Brain pericyte (primary cell): ENCODE data around the gene GPRC5A.
A peak's percentile ranks its signal among the peaks of the same experiment; 100 is the strongest.
"Not testable (repeated sequence)": the region's sequence is repeated elsewhere in the genome, so short reads cannot be mapped to it uniquely, and the experiment has no call there.

Experiments
- DNase-seq: peaks from one replicate; pipeline ENCODE4 v3.0.0-alpha.2; 2012; ENCODE audit warnings: low read depth, low spot score

Gene GPRC5A, protein sequence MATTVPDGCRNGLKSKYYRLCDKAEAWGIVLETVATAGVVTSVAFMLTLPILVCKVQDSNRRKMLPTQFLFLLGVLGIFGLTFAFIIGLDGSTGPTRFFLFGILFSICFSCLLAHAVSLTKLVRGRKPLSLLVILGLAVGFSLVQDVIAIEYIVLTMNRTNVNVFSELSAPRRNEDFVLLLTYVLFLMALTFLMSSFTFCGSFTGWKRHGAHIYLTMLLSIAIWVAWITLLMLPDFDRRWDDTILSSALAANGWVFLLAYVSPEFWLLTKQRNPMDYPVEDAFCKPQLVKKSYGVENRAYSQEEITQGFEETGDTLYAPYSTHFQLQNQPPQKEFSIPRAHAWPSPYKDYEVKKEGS

DNA sequence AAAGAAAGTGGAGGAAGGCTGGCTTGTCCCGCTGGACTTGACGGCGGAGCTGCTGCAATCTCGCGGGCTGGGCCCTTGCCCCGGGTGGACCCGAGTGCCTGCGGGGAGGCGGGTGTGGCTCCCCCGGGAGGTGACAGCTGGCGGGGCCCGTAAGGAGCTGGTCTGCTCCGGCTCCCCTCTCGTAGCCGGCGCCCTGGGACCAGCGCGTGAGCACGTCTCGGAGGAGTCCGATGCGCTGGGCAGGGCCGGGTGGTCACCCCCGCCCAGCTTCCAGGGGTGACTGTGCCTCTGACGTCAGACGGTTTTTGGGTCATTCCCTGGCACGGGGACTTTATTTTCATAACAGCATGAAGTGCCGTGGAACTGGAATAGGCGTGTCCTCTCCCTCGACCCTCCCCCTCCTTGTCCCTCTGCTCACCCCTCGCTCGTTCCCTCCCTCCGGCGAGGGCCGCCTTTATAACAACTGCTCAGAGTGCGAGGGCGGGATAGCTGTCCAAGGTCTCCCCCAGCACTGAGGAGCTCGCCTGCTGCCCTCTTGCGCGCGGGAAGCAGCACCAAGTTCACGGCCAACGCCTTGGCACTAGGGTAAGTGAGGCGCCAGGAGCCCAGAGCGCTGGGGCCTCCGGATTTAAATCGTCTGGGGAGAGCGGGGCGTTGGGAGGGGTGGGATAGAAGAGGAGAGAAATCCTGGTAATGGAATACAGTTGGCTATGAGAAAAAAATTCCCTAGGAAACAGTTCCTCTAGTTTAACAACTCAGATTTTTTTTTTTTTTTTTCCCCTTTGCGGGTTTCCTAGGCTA is at the start of gene GPRC5A:
Gene GPRC5A, plus strand, starts transcription at position 483 of the 801 bp plus-strand sequence. CDS start 16,688 bp downstream, outside the sequence.
- peak; percentile 93 for DNase-seq

DNA sequence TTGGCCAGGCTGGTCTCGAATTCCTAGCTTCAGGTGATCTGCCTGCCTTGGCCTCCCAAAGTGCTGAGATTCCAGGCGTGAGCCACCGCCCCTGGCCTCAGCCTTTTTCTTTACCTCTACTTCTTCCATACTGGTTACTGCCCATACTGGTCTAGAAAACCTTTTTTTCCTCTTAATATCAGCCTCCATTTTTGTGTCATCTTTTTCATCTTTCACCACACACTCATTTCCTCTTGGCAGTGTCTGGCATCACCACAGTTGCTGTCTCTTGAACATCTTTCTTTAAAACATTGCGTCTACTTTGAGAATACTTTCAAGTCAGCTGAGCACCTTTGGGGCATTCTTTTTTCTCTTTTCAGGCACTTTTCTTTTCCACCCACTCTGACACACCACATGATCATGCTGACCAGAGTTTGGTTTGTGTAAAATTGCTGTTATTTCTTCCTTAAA is 45.5 kb upstream of the GPRC5A start:
- no peak for DNase-seq

DNA sequence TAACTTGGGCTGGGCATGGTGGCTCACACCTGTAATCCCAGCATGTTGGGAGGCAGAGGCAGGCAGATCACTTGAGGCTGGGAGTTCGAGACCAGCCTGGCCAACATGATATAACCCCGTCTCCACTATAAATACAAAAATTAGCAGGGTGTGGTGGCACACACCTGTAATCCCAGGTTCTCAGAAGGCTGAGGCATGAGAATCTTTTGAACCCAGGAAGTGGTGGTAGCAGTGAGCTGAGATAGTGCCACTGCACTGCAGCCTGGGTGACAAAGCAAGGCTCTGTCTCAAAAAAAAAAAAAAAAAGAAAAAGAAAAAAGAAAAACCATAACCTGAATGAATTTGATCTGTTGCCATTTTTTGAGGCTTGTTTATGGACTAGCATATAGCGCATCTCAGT is 44.6 kb upstream of the GPRC5A start:
- not testable (repeated sequence) for DNase-seq

DNA sequence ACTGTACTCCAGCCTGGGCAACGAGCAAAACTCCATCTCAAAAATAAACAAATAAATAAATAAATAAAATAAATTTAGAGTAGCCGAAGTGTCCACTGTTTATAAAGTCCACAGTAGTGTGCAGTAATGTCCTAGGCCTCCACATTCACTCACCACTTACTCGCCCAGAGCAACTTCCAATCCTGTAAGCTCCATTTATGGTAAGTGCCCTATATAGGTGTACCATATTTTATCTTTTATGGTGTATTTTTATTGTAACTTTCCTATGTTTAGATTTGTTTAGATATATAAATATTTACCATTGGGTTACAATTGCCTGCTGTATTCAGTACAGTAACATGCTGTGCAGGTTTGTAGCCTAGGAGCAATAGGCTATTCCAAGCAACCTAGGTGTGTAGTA is 37.9 kb upstream of the GPRC5A start:
- no peak for DNase-seq

DNA sequence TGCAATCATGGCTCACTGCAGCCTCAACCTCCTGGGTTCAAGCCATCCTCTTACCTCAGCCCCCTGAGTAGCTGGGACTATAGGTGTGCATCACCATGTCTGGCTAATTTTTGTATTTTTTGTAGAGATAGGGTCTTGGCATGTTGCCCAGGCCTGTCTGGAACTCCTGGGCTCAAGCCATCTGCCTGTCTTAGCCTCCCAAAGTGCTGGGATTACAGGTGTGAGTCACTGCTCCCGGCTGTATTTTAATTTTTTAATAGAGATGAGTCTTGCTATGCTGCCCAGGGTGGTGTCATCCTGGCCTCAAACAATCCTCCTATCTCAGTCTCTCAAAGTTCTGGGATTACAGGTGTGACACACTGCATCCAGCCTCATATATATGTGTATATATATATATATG is 31.7 kb upstream of the GPRC5A start:
- DNase-seq = no peak

DNA sequence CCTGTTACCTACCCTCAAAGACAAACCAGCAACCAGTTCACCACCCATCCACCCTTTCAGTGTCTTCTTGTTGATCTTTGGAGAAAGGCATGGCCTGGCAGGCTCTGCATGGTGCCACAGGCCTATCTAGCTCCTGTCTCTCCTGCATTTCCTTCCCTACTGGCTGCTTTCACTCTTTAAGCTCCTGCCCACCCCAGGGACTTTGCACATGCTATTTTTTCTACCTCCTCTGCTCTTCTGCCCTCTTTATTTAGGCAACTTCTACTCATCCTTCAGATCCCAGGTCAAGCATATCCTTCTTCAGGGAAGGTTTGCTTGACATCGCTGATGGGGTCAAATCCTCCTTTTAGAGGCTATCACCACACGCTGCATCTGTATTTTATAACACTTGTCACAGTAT is 27.1 kb upstream of the GPRC5A start:
- no peak for DNase-seq

DNA sequence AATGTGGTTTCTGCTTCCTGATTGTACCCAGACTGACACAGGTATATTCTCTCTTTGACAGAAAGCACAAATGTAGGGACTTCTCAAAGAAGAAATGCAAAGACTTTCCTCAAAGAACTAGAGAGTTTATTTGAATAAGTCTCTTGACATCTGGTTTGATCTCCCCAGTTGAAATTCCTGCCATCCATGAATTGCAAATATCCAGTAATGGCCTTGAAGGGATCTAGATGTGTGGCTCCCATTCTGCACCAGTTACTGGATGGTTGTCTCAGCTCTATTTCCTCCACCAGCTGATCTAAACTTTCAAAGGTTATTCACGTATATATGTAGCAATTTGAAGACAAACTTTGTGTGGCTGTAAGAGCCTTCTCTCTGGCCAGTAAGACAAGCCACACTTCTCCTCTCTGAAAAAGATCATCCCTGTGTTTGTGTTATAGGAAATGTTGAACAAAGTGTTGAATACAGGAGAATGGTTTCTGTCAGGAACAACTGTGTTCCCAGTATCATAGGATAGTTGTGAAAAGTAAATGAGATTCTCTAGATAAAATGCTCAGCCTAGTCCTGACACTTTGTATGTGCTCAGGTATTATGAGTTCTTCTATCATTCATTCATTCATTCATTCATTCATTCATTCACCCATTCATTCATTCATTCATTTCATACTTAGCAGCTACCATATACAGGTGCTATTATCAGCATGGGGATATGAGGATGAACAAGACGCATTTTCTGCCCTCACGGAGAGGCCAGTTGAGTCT is 22.7 kb upstream of the GPRC5A start:
- no peak for DNase-seq

DNA sequence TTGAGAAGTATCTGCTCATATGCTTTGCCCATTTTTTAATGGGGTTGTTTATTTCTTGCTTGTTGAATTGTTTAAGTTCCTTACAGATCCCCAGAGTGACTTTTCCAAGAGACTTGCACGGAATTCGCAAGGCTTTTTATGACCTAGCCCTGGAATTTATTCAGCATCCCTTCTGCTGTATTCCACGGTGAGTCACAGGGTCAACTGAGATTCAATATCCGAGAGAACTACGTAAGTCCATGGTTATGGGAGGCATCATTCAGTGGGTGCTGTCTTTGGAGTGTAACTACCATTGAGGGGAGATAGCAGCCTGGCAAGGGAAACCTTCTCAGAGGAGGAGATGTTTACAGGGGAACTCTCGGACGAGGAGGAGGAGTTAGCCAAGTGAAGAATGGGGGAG is 20.9 kb upstream of the GPRC5A start:
- DNase-seq = peak; percentile 49

DNA sequence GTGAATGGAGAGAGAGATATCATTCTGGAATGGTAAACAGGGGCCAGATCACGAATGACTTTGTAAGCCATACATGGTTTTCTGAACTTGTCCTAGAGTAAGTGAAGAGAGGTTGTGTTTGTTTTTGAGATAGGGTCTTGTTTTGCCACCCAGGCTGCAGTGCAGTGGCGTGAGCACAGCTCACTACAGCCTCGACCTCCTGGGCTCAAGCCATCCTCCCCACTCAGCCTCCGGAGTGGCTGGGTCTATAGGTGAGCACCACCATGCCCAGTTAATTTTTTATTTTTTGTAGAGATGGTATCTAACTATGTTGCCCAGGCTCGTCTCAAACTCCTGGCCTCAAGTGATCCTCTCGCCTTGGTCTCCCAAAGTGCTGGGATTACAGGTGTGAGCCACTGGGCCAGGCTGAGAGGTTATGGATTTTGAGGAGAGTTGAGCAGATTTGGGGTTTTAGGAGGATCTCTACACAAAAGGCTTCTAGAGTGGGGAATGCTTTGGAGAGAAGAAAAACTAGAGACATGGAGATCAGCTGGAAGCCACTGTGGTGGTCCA is 19.7 kb upstream of the GPRC5A start:
- no peak for DNase-seq

DNA sequence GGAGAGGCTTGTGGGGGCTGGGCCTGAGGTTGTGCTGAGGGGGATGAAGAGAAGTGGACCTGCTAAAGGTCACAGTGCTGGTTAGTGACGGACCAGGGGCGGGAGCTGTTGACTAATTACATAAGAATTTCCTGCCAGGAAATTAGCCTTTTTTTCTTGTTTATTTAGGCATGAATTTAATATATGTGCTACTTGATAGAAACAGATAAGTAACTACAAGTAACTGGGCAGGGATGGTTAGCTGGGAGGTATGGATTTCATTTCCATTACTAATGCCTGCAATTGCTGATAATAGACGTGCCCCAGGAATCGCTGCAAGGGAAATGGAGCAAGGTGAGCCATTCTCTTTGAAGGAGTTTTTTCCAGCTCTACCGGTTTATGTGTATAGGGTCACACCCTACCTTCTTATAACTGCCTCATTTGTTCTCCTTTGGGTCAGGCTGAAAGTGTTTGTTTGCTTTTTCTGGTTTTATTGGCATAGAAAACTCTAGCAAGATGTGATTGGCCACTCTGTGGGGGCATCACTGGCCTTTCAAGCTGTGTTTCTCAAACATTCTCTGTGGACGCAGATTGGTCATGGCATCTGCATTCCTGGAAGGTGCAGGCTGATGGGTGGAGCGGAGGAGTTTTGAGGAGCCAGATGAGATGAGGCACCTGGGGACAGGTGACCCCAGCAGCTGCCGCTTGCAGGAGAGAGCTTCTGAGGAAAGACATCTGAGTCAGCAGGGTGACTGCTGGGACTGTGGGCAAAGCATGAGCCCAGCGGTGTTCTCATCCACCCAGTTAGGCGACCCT is 19.0 kb upstream of the GPRC5A start:
- DNase-seq = no peak

DNA sequence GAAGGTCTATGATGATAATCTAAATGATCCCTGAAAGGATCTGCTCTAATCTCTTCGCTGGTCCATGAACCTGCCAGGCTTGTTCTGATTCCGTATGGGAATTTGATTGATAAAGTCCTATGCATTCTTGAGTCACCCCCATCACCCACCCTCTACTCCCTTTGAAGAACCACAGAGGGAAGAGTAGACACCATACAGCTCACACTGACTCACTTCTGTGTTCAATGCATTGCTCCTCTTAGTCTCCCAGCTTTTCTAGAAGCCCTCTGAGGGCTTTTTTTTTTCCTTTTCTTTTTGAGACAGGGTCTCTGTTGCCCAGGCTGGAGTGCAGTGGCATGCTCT is 18.5 kb upstream of the GPRC5A start:
- no peak for DNase-seq

DNA sequence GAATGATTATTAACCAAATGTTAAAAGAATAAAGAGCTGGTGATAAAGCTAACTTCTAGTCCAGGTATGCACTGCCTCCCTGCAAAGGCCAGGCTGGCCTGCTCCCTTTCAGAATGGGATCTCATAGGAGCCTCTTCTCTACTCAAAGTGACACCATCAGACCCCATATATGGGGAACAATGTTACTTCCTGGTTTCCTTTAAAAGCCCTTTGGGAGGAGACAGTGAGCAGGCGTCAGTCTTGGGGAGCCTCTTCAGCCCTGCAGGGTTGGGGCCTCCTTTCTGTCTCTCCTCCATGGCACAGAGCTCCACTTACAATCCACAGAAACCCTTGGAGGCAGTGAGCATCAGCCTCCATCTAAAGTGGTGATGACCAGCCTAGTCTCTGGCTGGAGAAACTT is 17.3 kb upstream of the GPRC5A start:
- DNase-seq = no peak

DNA sequence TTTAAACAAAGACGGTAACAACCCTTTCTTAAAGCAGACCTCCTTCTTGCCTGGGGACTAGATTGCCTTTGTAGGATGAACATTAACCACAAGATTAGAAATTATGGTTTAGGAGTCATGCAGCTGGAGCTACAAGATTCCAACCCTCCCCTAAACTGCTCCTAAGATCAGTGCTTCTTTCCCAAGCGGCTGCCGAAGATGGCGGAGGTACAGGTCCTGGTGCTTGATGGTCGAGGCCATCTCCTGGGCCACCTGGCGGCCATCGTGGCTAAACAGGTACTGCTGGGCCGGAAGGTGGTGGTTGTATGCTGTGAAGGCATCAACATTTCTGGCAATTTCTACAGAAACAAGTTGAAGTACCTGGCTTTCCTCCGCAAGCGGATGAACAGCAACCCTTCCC is 16.1 kb upstream of the GPRC5A start:
- DNase-seq = not testable (repeated sequence)

DNA sequence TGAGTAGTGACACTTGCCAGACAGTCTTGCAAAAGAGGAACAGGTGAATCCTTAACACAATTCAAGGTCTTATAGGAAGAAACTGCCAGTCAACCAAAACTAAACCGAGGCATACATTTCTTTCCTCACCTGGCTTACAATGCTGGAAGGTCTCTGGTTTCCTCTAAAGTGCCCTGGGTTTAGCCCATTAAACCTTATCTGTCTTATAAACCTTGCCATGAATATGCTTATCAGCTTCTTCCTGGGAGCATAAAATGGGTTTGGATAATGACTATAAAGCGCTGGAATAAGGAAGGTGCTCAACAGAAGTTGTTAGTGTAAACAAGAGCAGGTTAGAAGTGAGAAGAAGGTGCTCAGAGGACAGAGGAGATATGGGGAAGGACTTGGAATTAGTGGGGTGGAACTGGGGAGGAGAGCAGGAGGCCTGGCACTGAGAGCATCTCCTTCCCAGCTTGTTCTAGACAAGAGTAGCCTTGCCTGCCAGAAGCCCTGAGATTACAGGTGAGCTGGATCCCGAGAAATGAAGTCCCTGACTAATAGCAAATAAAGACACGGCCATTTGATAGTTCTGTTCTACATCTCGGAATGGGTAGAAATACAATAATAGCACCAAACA is 14.1 kb upstream of the GPRC5A start:
- no peak for DNase-seq

DNA sequence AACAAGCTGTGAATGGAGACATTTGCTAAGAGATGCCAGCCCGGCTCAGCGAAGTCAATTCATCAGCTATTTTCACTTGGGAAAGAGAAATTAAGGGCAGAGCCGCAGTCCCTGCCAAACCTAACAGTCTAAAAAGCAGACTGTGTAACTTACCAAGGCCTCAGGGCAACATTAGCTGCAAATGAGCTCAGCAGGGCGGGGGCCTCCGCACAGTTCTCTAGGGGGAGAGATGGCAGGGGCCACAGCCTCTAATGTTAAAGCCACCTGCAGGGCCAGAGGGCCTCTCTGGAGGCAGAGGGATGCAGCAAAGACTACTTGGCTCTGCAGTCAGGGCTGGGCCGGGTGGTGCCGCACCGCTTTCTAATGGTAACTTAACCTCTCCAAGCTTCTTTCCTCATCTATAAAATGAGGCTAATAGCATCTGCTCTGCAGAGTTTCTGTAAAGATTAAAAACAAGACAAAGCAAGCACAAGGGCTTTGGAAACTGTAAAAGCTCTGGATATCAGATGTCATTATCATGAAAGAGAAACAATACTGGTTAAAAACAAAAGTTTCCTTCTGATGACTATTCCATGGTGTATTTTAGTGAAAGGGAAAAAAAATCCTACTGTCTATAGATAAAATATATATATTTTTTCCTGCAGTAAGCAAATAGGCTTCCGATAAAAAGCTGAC is 13.4 kb upstream of the GPRC5A start:
- DNase-seq = no peak

DNA sequence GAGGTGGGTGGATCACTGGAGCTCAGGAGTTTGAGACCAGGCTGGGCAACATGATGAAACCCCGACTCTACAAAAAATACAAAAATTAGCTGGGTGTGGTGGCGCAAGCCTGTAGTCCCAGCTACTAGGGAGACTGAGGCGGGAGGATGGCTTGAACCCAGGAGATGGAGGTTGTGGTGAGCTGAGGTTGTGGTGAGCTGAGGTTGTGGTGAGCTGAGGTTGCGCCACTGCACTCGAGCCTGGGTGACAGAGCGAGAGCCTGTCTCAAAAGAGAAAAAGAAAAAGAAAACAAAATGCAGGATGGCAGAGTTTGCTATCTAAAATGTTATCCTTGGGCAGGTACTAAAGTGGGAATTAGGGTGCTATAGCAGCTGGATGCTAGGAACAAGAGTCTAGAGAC is 10.8 kb upstream of the GPRC5A start:
- no peak for DNase-seq

DNA sequence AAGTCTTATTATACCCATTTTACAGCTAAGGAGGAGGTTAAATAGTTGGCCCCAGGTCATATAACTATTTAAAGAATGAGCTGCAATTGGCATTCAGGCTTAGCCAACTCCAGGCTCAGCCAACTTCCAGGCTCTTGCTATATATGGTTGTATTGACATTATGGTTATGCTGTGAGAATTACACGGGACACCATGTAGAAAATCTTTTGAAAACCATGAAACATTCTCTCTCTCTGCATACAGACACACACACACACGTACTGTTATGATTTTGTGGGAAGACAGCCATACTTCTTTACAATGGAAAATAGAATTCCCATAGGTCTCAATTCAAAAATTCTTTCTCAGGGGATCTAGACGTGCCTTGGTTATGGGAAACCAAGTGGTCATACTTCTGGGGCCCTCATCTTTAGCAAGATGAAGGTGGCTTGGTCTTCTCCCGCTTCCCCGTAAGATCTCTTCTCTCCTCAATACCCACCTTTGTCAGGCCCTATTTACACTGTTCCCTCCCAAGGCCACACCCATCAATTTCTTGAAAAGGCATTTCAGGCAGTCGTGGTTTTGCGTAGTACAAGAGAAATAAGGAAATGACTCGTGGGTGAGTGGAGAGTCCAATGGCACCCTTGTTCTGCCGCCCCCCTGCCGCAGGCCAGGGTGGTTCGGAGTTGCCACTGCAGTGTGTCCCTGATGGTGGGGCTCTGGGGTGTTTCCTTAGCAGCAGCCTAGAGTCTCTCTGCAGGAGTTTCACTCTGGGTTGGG is 10.0 kb upstream of the GPRC5A start:
- no peak for DNase-seq

DNA sequence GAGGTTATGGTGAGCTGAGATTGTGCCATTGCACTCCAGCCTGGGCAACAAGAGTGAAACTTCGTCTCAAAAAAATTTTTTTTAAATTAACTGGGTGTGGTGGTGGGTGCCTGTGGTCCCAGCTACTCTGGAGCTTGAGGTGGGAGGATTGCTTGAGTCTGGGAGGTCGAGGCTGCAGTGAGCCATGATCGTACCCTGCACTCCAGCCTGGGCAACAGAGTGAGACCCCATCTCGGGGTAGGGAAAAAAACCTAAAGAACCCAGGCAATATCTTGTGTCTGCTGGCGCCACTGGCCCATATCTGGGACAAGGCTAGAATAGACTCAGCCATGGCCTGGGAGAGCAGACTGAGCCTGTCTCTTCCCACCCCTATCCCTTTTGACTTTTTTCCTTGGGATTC is 9.1 kb upstream of the GPRC5A start:
- no peak for DNase-seq

DNA sequence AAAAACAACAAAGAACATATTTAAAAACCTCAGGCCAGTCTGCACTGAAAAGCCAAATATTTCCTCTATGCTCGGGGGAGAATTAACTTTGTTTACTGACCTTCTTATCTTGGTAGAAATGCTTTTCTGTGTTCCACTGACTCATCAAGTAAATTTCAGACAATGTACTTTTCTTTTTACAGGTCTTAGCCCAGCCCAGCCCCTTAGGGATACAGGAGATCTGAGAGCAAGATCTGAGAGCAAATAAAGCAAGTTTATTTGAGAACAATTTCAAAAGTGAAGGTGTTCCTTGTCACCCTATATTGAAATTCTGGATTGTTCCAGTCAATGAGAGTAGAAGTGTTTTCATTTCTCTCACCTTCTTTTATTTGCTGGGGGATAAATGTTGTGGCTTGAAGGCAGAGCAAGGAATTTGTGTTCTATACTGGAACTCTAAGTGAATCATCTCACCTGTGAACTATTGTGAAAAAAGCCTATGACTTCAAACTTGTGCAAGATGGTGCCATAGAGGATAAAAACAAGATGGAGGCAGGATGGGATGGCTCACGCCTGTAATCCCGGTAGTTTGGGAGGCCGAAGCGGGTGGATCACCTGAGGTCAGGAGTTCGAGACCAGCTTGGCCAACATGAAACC is 7.9 kb upstream of the GPRC5A start:
- DNase-seq = no peak
